Cardiac fibroblast (primary cell): ENCODE data around the gene SNAP91.
A peak's percentile ranks its signal among the peaks of the same experiment; 100 is the strongest.
"Not testable (repeated sequence)": the region's sequence is repeated elsewhere in the genome, so short reads cannot be mapped to it uniquely, and the experiment has no call there.

Experiments
- DNase-seq, 2 donors: peaks; one replicate each; pipeline versions ENCODE4 v3.0.0 to v3.0.0-alpha.2; 2010; ENCODE audit warnings: low read depth in 2 of 2
- H3K4me3 ChIP-seq, 2 donors: replicated peaks in 1 of 2; 1 replicate in 1 of 2; 2 replicates in 1 of 2; pipeline ENCODE4 v1.5.1; 2011; ENCODE audit warnings: low read depth in 2 of 2, low read length in 2 of 2, mild to moderate bottlenecking in 2 of 2, moderate library complexity in 1 of 2
- TF ChIP-seq, protein P1 (sequence below): IDR thresholded peaks from one replicate; pipeline ENCODE4 v1.5.1; 2011; ENCODE audit warnings: low read depth, mild to moderate bottlenecking, low read length, inconsistent platforms

SNAP91 gene

DNA sequence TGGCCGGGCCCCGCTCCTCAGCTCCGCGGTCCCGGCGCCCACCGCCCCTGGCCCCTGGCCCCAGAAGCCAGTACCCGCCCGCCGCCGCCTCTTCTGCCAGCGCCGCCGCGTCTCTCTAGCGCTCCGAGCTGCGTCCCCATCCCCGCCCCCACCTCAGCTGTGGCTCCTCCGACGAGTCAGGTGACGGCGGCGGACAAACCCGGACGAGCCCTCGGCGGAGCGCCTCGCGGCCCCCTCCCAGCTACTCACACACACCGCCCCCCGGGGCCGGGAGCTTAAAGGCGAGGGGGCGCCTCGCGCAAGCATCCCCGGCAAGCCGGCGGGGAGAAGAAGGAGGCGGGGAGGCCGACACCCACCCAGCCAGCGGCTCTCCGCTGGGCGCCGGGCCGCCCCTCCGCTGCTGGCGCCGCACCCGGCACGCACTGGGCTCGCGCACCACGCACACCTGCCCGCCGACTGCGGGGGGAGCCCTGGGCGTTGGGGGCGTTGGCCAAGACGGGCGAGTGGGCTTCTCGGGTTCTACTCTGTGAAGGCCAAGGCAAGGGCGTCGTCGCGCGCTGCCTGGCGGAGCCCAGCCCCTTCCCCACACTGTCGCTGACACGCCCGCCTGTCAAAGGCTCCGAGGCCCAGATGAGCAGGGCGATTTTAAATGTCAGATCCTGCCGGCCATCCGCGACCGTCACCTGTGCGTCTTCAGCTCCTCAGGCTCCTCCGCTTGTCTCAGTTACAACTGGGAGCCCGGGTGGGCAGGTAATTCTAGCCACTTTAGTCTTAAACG lies at the start of gene SNAP91:
Gene SNAP91, minus strand, starts transcription at position 132 of the 778 bp plus-strand sequence. CDS start 1,174 bp downstream, outside the sequence.
- TF ChIP-seq, protein P1, sequence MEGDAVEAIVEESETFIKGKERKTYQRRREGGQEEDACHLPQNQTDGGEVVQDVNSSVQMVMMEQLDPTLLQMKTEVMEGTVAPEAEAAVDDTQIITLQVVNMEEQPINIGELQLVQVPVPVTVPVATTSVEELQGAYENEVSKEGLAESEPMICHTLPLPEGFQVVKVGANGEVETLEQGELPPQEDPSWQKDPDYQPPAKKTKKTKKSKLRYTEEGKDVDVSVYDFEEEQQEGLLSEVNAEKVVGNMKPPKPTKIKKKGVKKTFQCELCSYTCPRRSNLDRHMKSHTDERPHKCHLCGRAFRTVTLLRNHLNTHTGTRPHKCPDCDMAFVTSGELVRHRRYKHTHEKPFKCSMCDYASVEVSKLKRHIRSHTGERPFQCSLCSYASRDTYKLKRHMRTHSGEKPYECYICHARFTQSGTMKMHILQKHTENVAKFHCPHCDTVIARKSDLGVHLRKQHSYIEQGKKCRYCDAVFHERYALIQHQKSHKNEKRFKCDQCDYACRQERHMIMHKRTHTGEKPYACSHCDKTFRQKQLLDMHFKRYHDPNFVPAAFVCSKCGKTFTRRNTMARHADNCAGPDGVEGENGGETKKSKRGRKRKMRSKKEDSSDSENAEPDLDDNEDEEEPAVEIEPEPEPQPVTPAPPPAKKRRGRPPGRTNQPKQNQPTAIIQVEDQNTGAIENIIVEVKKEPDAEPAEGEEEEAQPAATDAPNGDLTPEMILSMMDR, result no peak
- peak in 1 of 2 donors; percentile 12 for DNase-seq
- H3K4me3 ChIP-seq, result peak within 1 kb of the TSS; percentile 42 to 48

DNA sequence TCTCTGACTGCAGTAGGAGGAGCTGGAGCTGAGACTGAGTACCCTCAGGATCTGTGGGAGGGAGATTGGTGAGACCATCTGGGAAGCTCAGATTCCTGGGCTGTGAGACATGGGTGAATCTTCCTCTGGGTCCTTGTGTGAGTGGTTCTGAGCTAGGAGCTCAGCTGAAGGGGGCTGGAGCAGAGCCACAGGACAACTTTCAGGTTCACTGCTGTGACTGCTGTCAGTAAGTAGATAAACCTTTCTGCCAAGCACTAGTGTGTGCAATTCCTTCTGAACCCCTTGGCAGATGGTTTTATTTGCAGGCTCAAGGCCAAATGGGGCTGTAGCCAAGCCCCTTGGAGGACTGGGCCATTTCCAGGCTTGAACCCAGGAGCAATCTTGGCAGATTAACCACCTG lies 49.6 kb upstream of the SNAP91 start:
- DNase-seq, result no peak
- H3K4me3 ChIP-seq, result no peak overlapping the region
- TF ChIP-seq, protein P1, result no peak

DNA sequence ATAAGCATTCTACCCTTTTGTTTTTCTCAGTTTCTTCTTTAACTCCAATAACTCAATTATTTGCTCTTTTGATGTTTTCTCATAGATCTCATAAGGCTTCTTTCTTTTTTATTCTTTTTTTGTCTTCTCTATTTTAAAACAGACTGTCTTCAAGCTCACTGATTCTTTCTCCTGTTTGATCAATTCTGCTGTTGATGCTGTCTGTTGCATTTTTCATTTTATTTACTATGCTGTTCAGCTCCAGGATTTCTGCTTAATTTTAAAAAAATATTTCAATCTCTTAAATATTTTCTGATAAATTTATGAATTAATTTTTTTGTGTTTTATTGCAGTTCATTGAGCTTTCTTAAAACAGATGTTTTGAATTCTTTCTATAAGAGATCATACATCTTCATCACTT lies 48.1 kb upstream of the SNAP91 start:
- TF ChIP-seq, protein P1, result no peak
- DNase-seq, result no peak
- H3K4me3 ChIP-seq, result no peak overlapping the region

GRCh38 chr6:83756565-83756964 lies 47.7 kb upstream of the SNAP91 start:
- TF ChIP-seq, protein P1, result no peak
- DNase-seq, result no peak
- H3K4me3 ChIP-seq, result no peak overlapping the region

DNA sequence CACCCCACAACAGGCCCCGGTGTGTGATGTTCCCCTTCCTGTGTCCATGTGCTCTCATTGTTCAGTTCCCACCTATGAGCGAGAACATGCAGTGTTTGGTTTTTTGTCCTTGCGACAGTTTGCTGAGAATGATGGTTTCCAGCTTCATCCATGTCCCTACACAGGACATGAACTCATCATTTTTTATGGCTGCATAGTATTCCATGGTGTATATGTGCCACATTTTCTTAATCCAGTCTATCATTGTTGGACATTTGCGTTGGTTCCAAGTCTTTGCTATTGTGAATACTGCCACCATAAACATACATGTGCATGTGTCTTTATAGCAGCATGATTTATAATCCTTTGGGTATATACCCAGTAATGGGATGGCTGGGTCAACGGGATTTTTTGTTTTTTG lies 43.5 kb upstream of the SNAP91 start:
- not testable (repeated sequence) for H3K4me3 ChIP-seq, DNase-seq

GRCh38 chr6:83741089-83741488 lies 32.2 kb upstream of the SNAP91 start:
- TF ChIP-seq, protein P1, result no peak
- no peak for DNase-seq
- H3K4me3 ChIP-seq, result no peak overlapping the region

GRCh38 chr6:83735461-83735860 lies 26.6 kb upstream of the SNAP91 start:
- TF ChIP-seq, protein P1, result no peak
- H3K4me3 ChIP-seq, result no peak overlapping the region
- DNase-seq, result no peak
